ENCODE measurements around the gene MEGF11.

The MEGF11 gene

GRCh38 chr15:66138096-66138783 is 115.3 kb downstream of the MEGF11 start:
- no peak for FAIRE-seq

GRCh38 chr15:66136948-66137347 is 116.6 kb downstream of the MEGF11 start:
- FAIRE-seq, result no peak

GRCh38 chr15:66135664-66136063 is 117.9 kb downstream of the MEGF11 start:
- FAIRE-seq, result no peak

GRCh38 chr15:66134284-66134683 is 119.3 kb downstream of the MEGF11 start:
- FAIRE-seq, result no peak

GRCh38 chr15:66133247-66133885 is 120.2 kb downstream of the MEGF11 start:
- no peak for FAIRE-seq

GRCh38 chr15:66132251-66132816 is 121.2 kb downstream of the MEGF11 start:
- FAIRE-seq, result no peak

- no peak for FAIRE-seq
Measured at GRCh38 chr15:66131831-66132230, 121.7 kb downstream of the MEGF11 start.

GRCh38 chr15:66131200-66131599 is 122.3 kb downstream of the MEGF11 start:
- no peak for FAIRE-seq

GRCh38 chr15:66130496-66131034 is 123.0 kb downstream of the MEGF11 start:
- FAIRE-seq, result no peak

- no peak for FAIRE-seq
Measured at GRCh38 chr15:66129586-66129985, 124.0 kb downstream of the MEGF11 start.

- no peak for FAIRE-seq
Measured at GRCh38 chr15:66128116-66128680, 125.4 kb downstream of the MEGF11 start.

GRCh38 chr15:66126456-66126855 is 127.1 kb downstream of the MEGF11 start:
- no peak for FAIRE-seq

- no peak for FAIRE-seq
Measured at GRCh38 chr15:66126031-66126441, 127.5 kb downstream of the MEGF11 start.

GRCh38 chr15:66124651-66125050 is 128.9 kb downstream of the MEGF11 start:
- no peak for FAIRE-seq

GRCh38 chr15:66123799-66124198 is 129.8 kb downstream of the MEGF11 start:
- FAIRE-seq, result no peak

- FAIRE-seq, result no peak
Measured at GRCh38 chr15:66120422-66120821, 133.1 kb downstream of the MEGF11 start.

- no peak for FAIRE-seq
Measured at GRCh38 chr15:66117841-66118240, 135.7 kb downstream of the MEGF11 start.

GRCh38 chr15:66115568-66116206 is 137.9 kb downstream of the MEGF11 start:
- no peak for FAIRE-seq

GRCh38 chr15:66114863-66115425 is 138.6 kb downstream of the MEGF11 start:
- FAIRE-seq, result no peak

- no peak for FAIRE-seq
Measured at GRCh38 chr15:66112388-66112787, 141.2 kb downstream of the MEGF11 start.

GRCh38 chr15:66111363-66111762 is 142.2 kb downstream of the MEGF11 start:
- FAIRE-seq, result no peak

GRCh38 chr15:66110864-66111263 is 142.7 kb downstream of the MEGF11 start:
- no peak for FAIRE-seq

- FAIRE-seq, result no peak
Measured at GRCh38 chr15:66109826-66110225, 143.7 kb downstream of the MEGF11 start.

All from A204.1 (cell line).